NCI-H82 (cell line): ENCODE results near the gene GIMD1.
"Not testable (repeated sequence)": the region's sequence is repeated elsewhere in the genome, so short reads cannot be mapped to it uniquely, and the experiment has no call there.

ENCODE experiments used
- DNase-seq: peaks from one replicate; lab custom pipeline; 2025; lab: John Stamatoyannopoulos, UW

The GIMD1 gene

GRCh38 chr4:106351016-106351415, 17.6 kb downstream of the GIMD1 start:
- no peak for DNase-seq

DNA sequence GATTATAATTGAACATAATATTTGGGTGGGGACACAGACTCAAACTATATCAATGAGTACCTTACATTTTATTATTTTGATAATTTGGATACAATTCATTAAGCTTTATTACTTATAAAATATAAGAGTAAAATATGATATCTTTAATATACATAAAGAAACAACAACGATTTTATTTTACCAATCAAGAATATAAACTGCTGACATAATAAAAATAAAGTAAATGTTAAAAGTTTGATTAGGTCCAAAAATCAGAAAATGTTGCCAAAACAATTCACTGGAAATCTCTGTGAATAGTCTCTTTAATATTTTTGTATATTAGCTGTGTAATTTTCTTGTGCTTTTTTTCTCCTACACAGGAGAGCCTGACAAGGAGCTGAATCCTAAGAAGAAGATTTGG, 21.4 kb downstream of the GIMD1 start:
- DNase-seq, result no peak

DNA sequence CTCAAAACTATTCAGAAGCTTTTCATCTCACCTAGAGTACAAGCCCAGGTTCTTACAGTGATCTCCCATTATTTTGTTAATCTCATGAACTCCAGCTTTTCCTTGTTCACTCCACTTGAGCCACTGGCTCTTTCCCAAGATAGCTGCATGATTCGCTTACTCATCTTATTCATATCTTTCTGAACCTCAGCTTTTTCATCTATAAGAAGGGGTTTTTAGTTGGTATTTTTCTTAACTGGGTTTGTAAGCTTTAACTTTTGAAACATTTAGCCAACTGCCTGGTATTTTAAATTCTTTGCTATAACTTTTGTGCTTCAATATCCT, 24.0 kb downstream of the GIMD1 start:
- no peak for DNase-seq

DNA sequence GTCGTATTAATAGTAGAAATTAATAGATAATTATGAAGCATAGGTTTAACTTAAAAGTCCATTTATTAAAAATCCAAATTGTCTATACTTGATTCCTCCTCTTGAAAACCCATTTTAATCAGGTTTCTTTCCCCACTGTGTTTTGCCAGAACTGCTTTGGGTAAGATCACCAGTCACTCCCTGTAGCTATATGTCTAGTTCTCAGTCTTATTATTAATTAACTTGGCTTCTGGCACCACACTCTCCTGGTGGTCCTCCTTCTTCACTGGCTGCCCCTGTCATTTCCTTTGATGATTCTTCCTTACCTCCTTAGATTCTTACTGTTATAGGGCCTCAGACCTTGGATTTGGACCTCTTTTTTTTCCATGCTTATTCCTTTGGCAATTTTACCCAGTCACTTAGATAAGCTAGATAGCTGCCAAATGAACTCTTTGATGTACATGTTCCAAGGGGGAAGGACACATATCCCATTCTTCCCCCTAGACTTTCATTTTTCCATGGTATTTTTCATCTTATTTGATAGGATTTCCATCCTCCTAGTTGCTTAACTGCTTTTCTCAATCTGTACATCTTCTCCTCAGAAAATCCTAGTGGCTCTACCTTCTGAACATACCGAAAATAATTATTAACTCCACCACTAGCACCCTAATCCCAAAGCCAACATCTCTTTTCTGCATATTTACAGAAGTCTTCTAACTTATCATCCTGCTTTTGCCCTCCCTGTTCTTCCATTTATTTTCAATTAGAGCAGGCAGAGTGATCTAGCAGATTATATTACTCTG, 24.5 kb downstream of the GIMD1 start:
- no peak for DNase-seq

- no peak for DNase-seq
These were observed 27.8 kb downstream of the GIMD1 start for GRCh38 chr4:106340774-106341173.

DNA sequence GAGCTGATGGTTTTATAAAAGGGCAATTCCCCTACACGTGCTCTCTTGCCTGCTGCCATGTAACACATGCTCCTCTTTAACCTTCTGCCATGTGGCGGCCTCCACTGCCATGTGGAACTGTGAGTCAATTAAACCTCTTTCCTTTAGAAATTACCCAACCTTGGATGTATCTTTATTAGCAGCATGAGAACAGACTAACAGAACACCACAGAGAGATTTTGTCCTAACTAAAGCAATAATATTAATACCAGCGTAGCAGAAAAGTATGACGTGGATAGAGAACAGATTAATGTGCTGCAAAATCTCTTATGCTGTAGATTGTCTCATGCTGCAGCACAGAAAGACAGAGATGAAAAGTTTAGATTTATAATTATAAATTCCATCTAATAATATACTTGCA, 29.1 kb downstream of the GIMD1 start:
- DNase-seq, result no peak

DNA sequence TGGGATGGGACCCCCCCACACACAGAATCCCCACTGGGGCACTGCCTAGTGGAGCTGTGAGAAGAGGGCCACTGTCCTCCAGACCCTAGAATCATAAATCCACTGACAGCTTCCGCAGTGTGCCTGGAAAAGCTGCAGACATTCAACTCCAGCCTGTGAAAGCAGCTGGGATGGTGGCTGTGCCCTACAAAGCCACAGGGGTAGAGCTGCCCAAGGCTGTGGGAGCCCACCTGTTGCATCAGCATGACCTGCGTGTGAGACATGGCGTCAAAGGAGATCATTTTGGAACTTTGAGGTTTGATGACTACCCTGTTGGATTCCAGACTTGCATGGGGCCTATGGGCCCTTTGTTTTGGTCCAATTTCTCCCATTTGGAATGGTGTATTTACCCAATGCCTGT, 29.9 kb downstream of the GIMD1 start:
- DNase-seq, result no peak

DNA sequence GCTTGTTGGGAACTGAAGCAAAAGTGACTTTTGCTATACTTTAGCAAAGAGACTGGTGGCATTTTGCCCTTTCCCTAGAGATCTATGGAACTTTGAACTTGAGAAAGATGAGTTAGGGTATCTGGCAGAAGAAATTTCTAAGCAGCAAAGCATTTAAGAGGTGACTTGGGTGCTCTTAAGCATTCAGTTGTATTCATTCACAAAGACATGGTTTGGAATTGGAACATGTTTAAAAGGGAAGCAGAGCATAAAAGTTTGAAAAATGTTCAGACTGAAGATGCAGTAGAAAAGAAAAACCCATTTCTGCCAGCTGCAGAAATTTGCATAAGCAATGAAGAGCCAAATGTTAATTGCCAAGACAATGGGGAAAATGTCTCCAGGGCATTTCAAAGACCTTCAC, 30.7 kb downstream of the GIMD1 start:
- no peak for DNase-seq

DNA sequence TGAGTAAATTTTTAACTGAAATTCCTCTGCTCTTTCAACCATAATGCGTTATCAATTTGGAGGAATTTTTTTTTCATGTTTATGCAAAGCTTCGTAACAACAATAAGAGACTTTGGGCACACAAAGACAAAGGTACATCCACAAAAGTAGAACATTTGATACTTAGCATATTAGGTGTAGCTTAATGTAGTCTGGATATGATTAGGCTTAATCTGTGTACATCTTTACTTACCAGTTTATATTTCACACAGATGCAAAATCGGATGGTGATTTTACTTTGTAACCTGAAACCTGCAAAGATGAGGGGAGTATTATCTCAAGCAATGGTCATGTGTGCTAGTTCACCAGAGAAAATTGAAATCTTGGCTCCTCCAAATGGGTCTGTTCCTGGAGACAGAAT, 32.0 kb downstream of the GIMD1 start:
- DNase-seq, result no peak

DNA sequence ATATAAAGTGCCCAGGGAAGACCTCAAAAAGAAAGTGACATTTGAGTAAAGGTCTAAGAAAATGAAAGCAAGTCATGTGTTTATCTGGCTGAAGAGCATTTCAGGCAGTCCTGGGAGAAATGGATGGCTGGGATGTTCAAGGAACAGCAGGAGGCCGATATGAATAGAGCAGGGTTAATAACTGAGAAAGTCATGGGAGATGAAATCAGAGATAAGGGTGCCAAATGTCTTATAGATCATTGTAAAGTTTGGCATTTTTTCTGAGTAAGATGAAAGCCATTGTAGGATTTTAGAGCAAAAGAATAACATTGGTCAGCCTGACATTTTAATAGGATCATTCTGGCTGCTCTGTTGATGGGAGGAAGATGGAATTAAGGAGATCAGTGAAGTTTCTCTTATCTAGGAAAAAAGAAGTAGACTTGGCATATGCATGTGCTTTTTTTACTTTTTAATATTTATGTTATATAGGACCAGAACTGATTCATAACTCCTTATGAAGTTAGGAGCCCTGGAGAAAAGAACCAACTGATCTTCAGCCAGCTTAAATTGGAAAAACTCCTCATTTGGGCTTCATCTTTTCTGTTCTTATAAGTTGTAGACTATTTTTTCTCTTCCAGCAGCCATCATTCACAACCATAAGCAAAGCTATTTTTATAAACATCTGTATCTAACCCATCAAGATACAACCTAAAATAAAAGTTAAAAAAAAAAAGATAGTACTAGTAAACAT, 33.7 kb downstream of the GIMD1 start:
- DNase-seq, result no peak

GRCh38 chr4:106333186-106333585, 35.4 kb downstream of the GIMD1 start:
- no peak for DNase-seq

GRCh38 chr4:106329041-106329618, 39.4 kb downstream of the GIMD1 start:
- DNase-seq, result peak; percentile 23

DNA sequence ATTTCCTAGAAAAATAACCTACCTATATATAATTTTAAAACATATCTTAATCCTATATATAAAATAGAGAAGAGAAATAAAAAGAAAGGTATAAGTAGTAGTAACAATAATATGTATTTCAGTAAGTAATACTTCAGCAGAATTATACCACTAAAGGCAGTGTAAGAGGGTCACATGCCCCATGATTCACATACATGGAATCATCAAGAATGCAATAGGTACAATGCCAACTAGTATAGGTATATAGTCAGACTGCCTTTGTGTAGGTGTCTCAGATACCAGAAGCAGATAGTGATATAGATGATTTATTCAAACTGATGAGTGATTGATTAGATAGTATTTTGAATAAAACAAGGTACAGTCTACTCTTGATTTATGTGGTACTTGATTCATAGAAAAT, 42.8 kb downstream of the GIMD1 start:
- DNase-seq, result no peak

DNA sequence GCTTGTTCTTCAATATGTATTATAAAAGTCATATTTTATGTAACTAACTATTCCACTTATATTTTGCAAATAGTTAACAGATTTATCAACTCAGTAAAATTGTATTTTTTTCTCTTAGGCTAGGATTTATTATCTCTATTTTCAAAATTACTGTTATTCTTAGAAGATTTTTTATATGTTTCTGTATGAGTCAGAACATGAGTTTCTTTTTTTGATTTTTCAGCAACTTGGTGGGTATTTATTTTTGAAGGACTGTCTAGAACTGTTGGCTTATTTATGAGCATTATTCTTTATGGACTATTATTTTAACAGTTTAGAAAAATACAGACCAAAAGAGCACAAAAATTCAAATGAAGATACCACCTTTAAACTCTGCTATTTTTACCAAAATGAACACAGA, 45.5 kb downstream of the GIMD1 start:
- no peak for DNase-seq

DNA sequence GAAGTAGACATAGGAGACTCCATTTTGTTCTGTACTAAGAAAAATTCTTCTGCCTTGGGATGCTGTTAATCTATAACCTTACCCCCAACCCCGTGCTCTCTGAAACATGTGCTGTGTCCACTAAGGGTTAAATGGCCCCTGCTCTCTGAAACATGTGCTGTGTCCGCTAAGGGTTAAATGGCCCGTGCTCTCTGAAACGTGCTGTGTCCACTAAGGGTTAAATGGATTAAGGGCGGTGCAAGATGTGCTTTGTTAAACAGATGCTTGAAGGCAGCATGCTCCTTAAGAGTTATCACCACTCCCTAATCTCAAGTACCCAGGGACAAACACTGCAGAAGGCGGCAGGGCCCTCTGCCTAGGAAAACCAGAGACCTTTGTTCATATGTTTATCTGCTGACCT, 46.8 kb downstream of the GIMD1 start:
- DNase-seq, result peak; percentile 42

GRCh38 chr4:106321168-106321567, 47.4 kb downstream of the GIMD1 start:
- DNase-seq, result not testable (repeated sequence)

DNA sequence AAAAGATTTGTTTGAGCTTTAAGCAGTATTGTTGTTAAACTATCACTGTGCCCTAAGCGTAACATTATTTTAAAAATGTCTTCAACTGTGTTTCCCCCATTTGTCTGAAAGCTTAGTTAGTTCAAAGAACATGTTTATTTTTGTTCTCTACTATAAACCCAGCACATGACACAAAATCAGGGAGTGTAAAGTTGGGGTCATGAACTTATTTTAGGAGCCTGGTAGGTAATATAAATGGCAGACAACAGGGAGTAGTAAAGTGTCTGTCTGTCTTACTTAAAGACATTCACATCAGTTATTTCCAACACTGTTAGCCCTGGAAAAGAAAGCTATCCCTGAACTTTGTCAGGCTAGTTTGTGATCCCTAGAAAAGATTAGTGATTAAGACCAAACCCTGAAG, 48.3 kb downstream of the GIMD1 start:
- DNase-seq, result no peak

GRCh38 chr4:106318511-106318910, 50.1 kb downstream of the GIMD1 start:
- DNase-seq, result no peak

- DNase-seq, result no peak
These were observed 50.8 kb downstream of the GIMD1 start for GRCh38 chr4:106317815-106318214.

- DNase-seq, result peak; percentile 24
These were observed 51.7 kb downstream of the GIMD1 start for GRCh38 chr4:106316773-106317409.

- peak; percentile 90 for DNase-seq
These were observed 52.4 kb downstream of the GIMD1 start, which contains the start of the genes AIMP1 and TBCK for GRCh38 chr4:106315968-106316772. Gene AIMP1, plus strand, starts transcription at chr4:106316550. Its CDS starts 8,460 bp downstream, at chr4:106325010. Gene TBCK, minus strand, starts transcription at chr4:106316209. Its CDS starts 7,249 bp downstream, at chr4:106308960.

GRCh38 chr4:106315476-106315967, 53.1 kb downstream of the GIMD1 start:
- DNase-seq, result no peak
